Stimulated activated effector memory CD8-positive, alpha-beta T cell treated with anti-CD3 and anti-CD28 coated beads, Interleukin-12 subunit alpha, Interleukin-12 subunit beta, amount 100 ng/mL, for 72 hours (primary cell): ENCODE measurements around the gene OR2G2.

Experiments
- ATAC-seq: fragments of 150-1000 bp; cut with Tn5 transposase; 2 replicates; pipeline ENCODE4 v1.10.0; 2021
- DNase-seq, 2 donors: peaks; one replicate each; pipeline ENCODE4 v3.0.0; 2021 to 2022; ENCODE audit warnings: low spot score in 2 of 2
- H3K27ac Mint-ChIP-seq: one replicate; pipeline ENCODE4 v1.8.0; 2022; ENCODE audit warnings: mild to moderate bottlenecking, mixed read lengths
- H3K36me3 Mint-ChIP-seq: one replicate; pipeline ENCODE4 v1.8.0; 2022; ENCODE audit warnings: mild to moderate bottlenecking, mixed read lengths
- H3K4me1 Mint-ChIP-seq: one replicate; pipeline ENCODE4 v1.8.0; 2022; ENCODE audit warnings: mixed read lengths
- H3K4me3 Mint-ChIP-seq: one replicate; pipeline ENCODE4 v1.8.0; 2022; ENCODE audit warnings: mild to moderate bottlenecking, mixed read lengths
- H3K9me3 Mint-ChIP-seq: one replicate; pipeline ENCODE4 v1.8.0; 2022; ENCODE audit warnings: mixed read lengths

OR2G2 gene, protein sequence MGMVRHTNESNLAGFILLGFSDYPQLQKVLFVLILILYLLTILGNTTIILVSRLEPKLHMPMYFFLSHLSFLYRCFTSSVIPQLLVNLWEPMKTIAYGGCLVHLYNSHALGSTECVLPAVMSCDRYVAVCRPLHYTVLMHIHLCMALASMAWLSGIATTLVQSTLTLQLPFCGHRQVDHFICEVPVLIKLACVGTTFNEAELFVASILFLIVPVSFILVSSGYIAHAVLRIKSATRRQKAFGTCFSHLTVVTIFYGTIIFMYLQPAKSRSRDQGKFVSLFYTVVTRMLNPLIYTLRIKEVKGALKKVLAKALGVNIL

DNA sequence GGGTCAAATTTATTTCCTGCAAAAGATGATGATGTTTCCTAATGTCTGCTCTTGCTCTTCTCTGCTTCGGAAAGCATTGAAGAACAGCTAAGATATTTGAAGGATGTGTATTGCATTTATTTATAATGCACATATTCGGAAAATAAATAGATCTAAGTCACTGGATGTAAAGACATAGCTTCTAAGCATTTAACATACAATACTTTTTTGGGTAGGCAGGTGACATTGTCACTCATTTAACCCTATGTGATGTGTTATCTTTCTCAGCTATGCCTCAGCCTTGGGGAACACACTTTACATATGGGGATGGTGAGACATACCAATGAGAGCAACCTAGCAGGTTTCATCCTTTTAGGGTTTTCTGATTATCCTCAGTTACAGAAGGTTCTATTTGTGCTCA, at the start of gene OR2G2:
TSS of gene OR2G2 (plus strand) at position 301 of the 400 bp plus-strand sequence. CDS start at position 301, 0 bp downstream.
- H3K9me3 Mint-ChIP-seq: peaks cover 3% of the 10 kb centered on the region
- H3K4me1 Mint-ChIP-seq: no peaks in the 10 kb centered on the region
- H3K27ac Mint-ChIP-seq: no peak within 1 kb of the TSS
- no peaks in the 10 kb centered on the region for H3K36me3 Mint-ChIP-seq
- H3K4me3 Mint-ChIP-seq: no peak within 1 kb of the TSS
- ATAC-seq (no peak), DNase-seq (no peak)

DNA sequence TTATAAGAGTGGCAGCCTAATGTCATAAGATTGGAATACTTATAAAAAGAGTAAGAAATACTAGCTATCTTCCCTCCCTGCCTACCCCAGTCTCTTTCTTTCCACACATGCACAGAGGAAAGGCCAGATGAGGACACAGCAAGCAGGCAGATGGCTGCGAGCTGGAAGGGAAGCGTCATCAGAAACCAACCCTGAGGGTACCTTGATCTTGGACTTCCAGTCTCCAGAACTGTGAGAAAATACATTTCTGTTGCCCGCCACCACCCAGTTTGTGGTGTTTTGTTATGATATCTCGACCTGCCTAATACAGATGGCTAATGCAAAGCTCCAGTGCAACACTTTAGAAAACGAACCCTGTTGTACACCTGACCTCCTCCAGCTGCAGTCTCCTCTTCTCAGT, 49.6 kb upstream of the OR2G2 start:
- ATAC-seq: no peak
- H3K27ac Mint-ChIP-seq: no peak overlapping the region

DNA sequence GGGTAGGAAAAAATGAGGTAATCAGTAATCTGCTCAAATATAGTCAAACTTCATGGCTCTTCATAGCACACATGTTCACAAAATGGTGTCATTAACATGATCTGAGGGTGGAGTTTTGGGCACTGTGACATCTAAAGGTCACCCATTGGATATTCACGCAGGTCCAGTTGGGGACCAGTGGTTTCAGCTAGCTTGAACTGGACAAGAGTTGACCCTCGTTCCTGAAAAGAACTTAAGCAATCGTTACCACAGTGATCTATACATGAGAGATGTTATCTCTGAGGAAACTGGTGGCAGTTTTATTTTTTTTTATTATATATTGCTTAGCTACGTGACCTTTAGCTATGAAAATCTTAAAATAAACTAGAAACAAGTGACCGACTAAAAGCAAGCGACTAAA, 48.9 kb upstream of the OR2G2 start:
- no peaks in the 10 kb centered on the region for H3K9me3 Mint-ChIP-seq
- no peak overlapping the region for H3K27ac Mint-ChIP-seq
- ATAC-seq (no peak), DNase-seq (no peak)
- no peak overlapping the region for H3K4me3 Mint-ChIP-seq
- no peaks in the 10 kb centered on the region for H3K4me1 Mint-ChIP-seq
- H3K36me3 Mint-ChIP-seq: no peaks in the 10 kb centered on the region

More for the DNA sequence above, 49.6 kb upstream of the OR2G2 start:
- Mint-ChIP-seq H3K36me3 (no peaks in the 10 kb centered on the region), H3K9me3 (no peaks in the 10 kb centered on the region), H3K4me3 (no peak overlapping the region), H3K4me1 (no peaks in the 10 kb centered on the region)
- DNase-seq: no peak

DNA sequence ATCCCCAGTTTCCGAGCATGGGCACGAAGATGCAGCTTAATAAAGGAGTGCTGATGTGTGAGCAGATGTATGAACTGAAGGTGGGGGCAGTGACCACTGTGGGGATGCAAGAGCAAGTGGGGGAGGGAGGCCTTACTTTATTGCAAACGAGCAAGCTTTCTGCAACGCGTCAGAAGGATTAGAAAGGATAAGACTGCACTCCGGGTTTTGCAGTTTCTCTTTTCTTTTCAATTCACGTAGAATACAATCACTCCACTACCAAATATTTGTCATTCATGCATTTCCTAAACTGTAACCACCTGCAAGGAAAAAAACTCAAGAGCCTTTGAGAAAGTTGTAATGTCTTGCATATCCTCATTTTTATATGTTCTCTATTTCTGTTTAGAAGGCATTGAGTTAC, 47.6 kb upstream of the OR2G2 start:
- ATAC-seq: no peak
- Mint-ChIP-seq H3K36me3 (no peaks in the 10 kb centered on the region), H3K27ac (no peak overlapping the region), H3K4me1 (no peaks in the 10 kb centered on the region), H3K9me3 (no peaks in the 10 kb centered on the region), H3K4me3 (no peak overlapping the region)
- no peak for DNase-seq

DNA sequence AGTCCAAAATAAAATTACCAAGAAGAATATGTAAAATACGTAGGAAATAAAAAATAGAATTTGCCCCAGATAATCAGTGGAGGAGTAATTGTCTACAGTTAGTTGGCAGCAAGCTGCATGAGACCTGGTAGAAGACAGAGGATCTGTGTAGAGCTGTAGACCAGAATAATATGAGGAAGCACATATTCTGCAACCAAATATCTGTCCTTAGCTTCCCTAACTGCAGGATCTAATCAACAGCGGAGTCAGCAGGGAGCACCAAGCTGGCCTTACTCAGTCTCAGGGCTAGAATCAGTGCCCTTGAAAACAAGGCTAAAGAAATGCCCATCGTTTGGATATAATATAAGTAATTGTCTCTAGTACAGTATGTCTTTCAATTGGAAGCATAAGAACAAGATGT, 45.3 kb upstream of the OR2G2 start:
- no peaks in the 10 kb centered on the region for H3K4me1 Mint-ChIP-seq
- H3K9me3 Mint-ChIP-seq: no peaks in the 10 kb centered on the region
- DNase-seq (no peak), ATAC-seq (no peak)
- H3K36me3 Mint-ChIP-seq: no peaks in the 10 kb centered on the region
- no peak overlapping the region for H3K4me3 Mint-ChIP-seq
- H3K27ac Mint-ChIP-seq: no peak overlapping the region

DNA sequence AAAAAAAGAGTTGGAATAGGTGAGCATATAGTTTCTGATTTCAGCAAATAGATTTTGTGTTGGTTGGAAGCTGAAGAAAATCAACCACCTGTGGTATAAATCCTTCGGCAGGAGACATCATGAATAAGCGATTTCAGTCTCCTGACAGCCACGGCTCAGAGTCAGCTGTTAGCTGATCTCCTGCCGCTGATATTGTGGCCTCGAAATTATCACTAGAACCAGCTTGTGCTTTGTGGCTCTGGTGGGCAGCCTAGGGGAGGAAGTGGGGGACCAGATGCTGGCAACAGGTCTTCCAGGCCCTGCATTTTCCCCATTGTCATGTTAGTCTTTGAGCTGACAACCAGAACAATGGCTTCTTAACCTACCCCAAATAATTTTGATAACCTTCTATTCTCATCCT, 40.1 kb upstream of the OR2G2 start:
- Mint-ChIP-seq H3K27ac (no peak overlapping the region), H3K9me3 (no peaks in the 10 kb centered on the region), H3K4me3 (no peak overlapping the region), H3K4me1 (peaks cover 11% of the 10 kb centered on the region), H3K36me3 (no peaks in the 10 kb centered on the region)
- DNase-seq: no peak
- ATAC-seq: no peak

DNA sequence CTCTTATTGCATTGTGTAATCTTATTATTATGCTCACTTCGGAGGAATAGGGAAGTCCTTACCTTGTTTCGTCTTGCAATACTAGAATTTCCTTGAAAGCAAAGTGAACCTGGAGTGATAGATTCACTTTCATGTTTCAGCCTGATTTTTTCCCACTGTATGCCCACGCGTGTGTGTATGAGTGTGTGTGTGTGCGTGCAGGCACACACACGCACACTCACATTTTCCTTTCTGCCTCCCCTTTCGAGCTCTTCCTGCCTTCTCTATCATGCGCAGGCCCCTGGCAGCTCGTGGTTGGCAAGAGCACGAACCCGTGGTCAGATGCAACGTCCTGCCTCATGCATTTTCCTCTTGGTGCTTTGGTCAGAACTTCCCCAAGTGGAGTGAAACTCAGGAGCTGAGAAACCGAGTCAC, 39.4 kb upstream of the OR2G2 start, which contains the start of gene GCSAML:
TSS of gene GCSAML (plus strand) at position 366 of the 414 bp plus-strand sequence. CDS start 58 bp downstream, outside the sequence.
- H3K4me1 Mint-ChIP-seq: peaks cover 11% of the 10 kb centered on the region
- no peak within 1 kb of the TSS for H3K4me3 Mint-ChIP-seq
- no peaks in the 10 kb centered on the region for H3K36me3 Mint-ChIP-seq
- no peaks in the 10 kb centered on the region for H3K9me3 Mint-ChIP-seq
- no peak for ATAC-seq
- no peak for DNase-seq
- H3K27ac Mint-ChIP-seq: no peak within 1 kb of the TSS

DNA sequence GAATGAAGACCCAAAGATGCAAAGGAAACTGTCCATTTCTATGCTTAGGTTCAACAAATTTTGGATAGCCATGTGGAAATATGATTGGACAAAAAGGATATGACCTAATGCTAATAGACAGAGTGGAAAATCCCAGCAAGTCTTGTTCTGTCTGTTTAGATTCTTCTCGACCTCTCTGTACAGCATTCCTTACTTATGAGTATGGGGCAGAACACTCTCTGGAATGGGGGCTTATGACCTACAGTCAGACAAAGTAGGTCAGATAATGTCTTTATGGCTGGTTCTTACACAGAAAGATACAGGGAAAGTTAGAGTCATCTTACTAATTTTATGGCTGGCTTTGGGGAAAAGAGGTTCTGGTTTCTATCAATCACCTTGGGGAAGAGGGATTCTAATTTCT, 36.4 kb upstream of the OR2G2 start:
- no peak for ATAC-seq
- DNase-seq: no peak
- Mint-ChIP-seq H3K9me3 (no peaks in the 10 kb centered on the region), H3K36me3 (no peaks in the 10 kb centered on the region), H3K4me1 (peaks cover 11% of the 10 kb centered on the region), H3K4me3 (no peak overlapping the region), H3K27ac (no peak overlapping the region)

DNA sequence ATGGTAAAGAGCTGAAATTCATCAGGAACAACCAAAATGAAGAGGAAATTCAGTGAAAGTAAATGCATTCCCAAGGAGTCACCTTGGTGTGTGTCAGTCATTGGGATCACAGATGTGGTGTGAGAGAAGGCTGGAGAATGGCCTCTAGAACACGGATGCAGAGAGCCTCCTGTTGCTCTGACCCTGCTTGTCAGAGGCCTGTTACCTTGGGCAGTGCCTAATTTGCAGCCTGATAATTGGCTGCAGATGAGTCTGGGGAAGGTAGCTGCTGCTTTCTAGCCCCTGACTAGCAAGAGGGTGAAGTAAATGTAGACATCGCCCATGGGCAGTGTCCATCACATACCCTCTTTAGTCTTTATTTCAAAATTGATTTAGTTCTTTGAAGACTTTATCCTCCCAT, 35.9 kb upstream of the OR2G2 start:
- Mint-ChIP-seq H3K9me3 (no peaks in the 10 kb centered on the region), H3K36me3 (no peaks in the 10 kb centered on the region), H3K27ac (no peak overlapping the region), H3K4me3 (no peak overlapping the region), H3K4me1 (peaks cover 11% of the 10 kb centered on the region)
- DNase-seq (no peak), ATAC-seq (no peak)

DNA sequence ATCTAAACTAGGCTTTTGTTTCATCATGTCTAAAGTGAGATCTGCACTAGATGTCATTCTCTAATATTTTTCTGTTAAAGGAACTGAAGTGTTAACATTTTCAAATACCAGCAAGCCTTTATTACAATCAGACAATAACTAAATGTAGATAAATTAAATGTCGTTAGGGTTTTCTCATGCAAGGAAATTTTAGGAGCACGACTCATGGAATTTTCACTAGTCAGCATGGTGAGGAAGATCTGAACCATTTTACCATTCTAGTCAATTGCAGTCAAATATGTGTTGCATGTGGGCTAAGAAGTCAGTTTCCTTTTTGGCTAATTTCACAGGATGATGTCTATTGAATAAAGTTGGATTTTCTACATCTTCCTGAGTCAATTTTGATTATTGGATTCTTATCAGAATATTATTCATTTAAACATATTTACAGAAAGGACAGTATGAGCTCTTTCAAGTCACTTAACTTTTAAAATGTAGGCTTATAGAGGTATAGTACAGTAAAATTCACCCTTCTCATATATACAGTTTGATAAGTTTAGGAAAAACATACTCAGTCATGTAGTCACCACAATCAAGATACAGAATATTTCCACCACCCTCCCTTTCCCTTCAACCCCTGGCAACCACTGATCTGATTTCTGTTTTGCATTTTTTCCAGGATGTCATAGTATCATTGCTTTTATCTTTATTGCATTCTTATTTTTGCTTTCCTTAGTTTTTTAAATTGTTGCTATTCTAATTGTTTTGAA, 30.1 kb upstream of the OR2G2 start:
- Mint-ChIP-seq H3K9me3 (no peaks in the 10 kb centered on the region), H3K36me3 (no peaks in the 10 kb centered on the region), H3K27ac (no peak overlapping the region), H3K4me1 (no peaks in the 10 kb centered on the region), H3K4me3 (no peak overlapping the region)
- no peak for DNase-seq
- ATAC-seq: no peak

DNA sequence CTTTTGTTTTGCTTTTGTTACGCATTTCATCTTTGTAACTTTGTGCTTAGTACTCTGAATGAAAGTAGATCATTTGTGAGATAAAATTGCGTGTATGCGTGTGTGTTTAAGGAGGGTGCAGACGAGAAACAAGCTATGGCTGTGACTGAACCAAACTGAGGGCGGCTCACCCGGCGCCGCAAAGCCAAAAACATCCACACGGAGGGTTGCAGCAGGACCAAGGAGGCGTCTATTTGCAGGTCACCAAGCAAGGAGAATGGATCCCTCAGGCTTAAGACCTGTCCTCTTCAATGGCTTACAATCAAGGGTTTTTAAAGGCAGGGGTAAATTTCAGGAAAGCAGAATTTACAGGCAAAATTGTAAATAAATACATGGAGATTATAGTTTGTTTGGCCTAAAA, 26.4 kb upstream of the OR2G2 start:
- H3K9me3 Mint-ChIP-seq: no peaks in the 10 kb centered on the region
- no peak for ATAC-seq
- H3K4me1 Mint-ChIP-seq: no peaks in the 10 kb centered on the region
- H3K4me3 Mint-ChIP-seq: no peak overlapping the region
- DNase-seq: no peak
- no peak overlapping the region for H3K27ac Mint-ChIP-seq
- H3K36me3 Mint-ChIP-seq: no peaks in the 10 kb centered on the region

DNA sequence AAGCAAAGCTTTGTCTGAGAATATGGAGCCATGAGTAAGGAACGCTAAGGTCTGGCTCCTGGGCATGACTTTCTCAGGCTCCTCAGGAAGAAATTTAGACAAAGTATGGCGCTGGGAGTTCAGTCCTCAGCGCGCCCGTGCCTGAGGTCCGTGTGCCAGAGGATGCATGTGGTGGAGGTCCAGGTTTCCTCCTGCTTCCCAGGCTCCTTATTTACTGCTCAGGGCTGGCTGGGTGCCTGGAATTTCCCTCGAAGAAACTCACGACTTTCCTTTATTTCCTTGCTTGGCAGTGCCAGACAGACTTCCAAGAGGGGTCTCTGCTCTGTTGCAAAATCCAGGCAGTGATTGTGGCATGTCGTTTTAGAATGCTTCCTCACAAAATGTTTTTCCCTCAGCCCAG, 26.0 kb upstream of the OR2G2 start:
- Mint-ChIP-seq H3K4me1 (no peaks in the 10 kb centered on the region), H3K9me3 (no peaks in the 10 kb centered on the region), H3K27ac (no peak overlapping the region), H3K36me3 (no peaks in the 10 kb centered on the region), H3K4me3 (no peak overlapping the region)
- ATAC-seq: no peak
- no peak for DNase-seq

DNA sequence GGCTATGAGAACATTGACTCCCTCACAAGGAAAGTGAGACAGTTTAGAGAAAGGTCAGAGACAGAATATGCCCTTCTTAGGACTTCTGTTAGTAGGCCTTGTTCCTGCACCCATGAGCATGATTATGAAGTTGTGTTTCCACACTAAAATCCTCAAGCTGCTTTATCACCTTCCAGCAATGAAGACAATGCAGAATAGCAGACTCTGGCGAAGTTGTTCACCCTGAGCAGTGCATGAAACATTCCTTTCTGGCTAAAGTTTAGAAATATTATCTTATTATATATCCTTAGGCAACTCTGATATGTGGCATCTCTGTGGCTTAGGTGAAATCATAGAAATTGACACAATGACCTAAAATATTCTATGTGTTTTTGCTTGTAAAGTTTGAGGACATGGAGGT, 13.9 kb upstream of the OR2G2 start:
- DNase-seq: no peak
- Mint-ChIP-seq H3K36me3 (no peaks in the 10 kb centered on the region), H3K27ac (no peak overlapping the region), H3K4me3 (no peak overlapping the region), H3K4me1 (no peaks in the 10 kb centered on the region), H3K9me3 (peaks cover 4% of the 10 kb centered on the region)
- no peak for ATAC-seq

DNA sequence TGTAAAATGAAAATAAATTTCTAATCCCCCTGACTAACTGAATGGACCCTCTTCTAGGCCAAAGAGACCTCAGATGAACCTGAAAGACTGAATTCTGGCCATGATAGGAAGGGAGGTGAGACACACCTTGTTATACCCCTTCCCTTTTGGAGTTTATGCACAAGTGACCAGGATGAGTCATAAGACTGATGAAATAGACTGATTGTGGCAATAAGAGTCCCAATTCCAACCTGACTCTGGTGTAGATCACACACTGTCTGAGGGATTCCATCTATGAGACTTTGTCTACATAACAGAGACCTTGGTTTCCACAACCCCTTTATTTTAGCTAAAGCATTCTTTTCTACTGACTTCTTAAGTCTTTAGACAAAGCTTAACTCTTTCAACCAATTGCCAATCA, 13.5 kb upstream of the OR2G2 start:
- ATAC-seq: no peak
- H3K4me1 Mint-ChIP-seq: no peaks in the 10 kb centered on the region
- H3K9me3 Mint-ChIP-seq: peaks cover 4% of the 10 kb centered on the region
- H3K4me3 Mint-ChIP-seq: no peak overlapping the region
- H3K36me3 Mint-ChIP-seq: no peaks in the 10 kb centered on the region
- no peak for DNase-seq
- no peak overlapping the region for H3K27ac Mint-ChIP-seq

DNA sequence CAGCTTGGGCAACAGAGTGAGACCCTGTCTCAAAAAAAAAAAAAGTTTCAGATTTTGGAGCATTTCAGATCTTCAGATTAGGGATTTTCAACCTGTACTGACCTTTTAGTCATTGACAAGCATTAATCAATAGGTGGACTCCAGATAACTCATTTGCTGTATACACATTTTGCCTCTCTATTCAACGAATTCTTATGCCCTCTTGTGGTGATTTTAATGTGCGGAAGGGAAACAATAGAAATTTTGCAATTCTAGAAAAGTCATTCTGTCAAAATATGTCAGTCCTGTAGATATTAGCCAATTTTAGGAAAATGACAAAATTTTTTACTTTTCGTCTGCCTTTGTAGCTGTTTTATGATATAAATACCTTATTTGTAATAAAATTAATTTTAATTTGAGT, 11.6 kb upstream of the OR2G2 start:
- no peaks in the 10 kb centered on the region for H3K9me3 Mint-ChIP-seq
- no peaks in the 10 kb centered on the region for H3K36me3 Mint-ChIP-seq
- H3K4me3 Mint-ChIP-seq: no peak overlapping the region
- DNase-seq: no peak
- ATAC-seq: no peak
- no peak overlapping the region for H3K27ac Mint-ChIP-seq
- H3K4me1 Mint-ChIP-seq: no peaks in the 10 kb centered on the region

DNA sequence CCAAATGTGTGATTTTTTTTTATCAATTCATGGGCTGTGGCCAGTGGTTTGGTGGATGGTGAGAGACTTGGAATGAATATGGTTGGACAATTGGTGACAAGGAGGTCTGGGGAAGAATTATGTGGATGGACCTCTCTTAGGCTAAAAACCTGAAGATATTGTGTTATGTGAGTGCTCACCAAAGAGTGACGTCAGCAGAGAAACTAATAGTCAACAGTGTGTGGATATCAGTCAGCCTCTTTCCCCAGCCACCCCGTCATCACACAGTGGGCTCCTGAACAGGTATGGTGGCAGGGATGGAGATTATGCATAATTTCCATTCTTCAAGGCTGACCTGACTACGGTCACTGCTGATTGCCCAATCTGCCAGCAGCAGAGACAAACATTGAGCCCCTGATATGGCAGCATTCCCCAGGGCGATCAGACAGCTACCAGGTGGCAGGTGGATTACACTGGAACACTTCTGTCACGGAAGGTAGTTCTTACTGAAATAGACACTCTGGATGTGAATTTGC, 9.2 kb upstream of the OR2G2 start:
- ATAC-seq: no peak
- DNase-seq: no peak
- no peaks in the 10 kb centered on the region for H3K4me1 Mint-ChIP-seq
- no peak overlapping the region for H3K4me3 Mint-ChIP-seq
- no peak overlapping the region for H3K27ac Mint-ChIP-seq
- H3K9me3 Mint-ChIP-seq: no peaks in the 10 kb centered on the region
- H3K36me3 Mint-ChIP-seq: no peaks in the 10 kb centered on the region
